Left renal pelvis (tissue), 4 donors: ENCODE data around the gene TSC22D4. TPM values are rescaled to one million over a fixed set of nuclear protein-coding genes. Genes with fewer than 3 reads are reported as not detected.
"Not testable (repeated sequence)": the region's sequence is repeated elsewhere in the genome, so short reads cannot be mapped to it uniquely, and the experiment has no call there.

Source experiments
- DNase-seq, 4 donors: peaks; one replicate each; pipeline ENCODE4 v3.0.0-alpha.2; 2013; ENCODE audit warnings: low read depth in 4 of 4, low spot score in 3 of 4
- polyA plus RNA-seq, 4 donors: library from polyadenylated mRNA; unstranded; fragments of 120-200 nt; gene quantifications; one replicate each; pipeline ENCODE4 v1.2.1, GENCODE V29; 2013; ENCODE audit not compliant: insufficient read length in 4 of 4

TSC22D4 gene
- 10 to 100 TPM; 29.1 to 57.6 (median 33.6) TPM for polyA plus RNA-seq

DNA sequence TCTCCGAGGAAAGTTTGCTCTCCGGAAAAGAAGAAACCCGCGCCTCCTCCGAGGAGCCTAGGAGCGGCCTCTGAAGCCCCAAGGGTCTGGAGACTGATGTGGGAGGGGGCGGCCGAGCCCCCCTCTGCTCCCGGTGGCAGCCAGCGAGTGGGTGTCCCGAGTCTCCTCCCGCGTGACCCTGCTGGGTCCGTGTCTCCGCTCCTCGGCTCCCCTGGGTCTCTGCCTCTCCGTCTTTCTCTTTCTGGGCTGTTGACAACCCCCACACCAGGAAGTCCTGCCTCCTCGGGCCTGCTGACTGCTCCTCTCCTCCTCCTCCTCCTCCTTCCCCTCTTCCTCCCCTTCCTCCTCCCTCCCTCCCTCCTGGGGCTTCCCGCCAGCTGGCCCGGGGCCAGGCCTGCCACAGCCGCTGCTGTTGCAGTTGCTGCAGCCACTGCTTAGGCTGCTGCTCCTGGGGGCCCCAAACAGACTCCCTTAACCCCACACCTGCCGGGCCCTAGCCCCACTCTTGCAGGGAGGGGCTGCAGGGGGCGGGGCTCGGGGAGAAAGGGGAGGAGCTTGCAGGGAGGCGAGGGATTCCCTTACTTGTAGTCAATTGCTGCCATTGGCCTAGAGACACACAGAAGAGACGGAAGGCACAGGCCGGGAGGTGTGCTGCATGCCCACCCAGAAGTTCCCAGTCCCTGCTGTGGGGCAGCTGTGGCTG lies at the start of gene TSC22D4:
Gene TSC22D4 (minus strand): TSS at position 257 of the 703 bp plus-strand sequence. CDS start 1,176 bp downstream, outside the sequence.
- peak; percentile 79 to 89 (median 84) for DNase-seq

- DNase-seq: not testable (repeated sequence)
Observed at GRCh38 chr7:100528108-100528866, 49.3 kb upstream of the TSC22D4 start.

DNA sequence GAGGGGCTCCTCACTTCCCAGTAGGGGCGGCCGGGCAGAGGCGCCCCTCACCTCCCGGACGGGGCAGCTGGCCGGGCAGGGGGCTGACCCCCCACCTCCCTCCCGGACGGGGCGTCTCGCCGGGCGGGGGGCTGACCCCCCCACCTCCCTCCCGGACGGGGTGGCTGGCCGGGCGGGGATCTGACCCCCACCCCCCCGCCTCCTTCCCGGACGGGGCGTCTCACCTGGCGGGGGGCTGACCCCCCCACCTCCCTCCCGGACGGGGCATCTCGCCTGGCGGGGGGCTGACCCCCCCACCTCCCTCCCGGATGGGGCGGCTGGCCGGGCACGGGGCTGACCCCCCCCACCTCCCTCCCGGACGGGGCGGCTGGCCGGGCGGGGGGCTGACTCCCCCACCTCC lies 44.2 kb upstream of the TSC22D4 start:
- not testable (repeated sequence) for DNase-seq

GRCh38 chr7:100521909-100522593 lies 43.0 kb upstream of the TSC22D4 start:
- DNase-seq: not testable (repeated sequence)

- DNase-seq: no peak
Observed at GRCh38 chr7:100521076-100521475, 42.1 kb upstream of the TSC22D4 start.

DNA sequence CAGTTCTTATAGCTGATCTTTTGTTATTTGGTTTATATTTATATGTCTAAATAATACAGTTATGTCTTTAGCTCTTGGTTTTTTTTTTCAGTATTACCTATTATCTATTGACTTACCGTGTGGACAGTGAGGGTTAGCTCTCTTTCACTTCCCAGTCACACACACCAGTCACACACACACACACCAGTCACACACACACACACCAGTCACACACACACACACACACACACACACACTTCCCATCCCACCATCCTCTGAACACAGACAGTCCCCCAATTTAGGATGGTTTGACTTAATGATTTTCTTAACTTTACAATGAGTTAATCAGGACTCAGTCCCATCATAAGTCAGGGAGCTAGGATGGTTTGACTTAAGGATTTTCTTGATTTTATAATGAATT lies 41.1 kb upstream of the TSC22D4 start:
- no peak for DNase-seq

- no peak for DNase-seq
Observed at GRCh38 chr7:100519580-100519979, 40.6 kb upstream of the TSC22D4 start.

- DNase-seq: no peak
Observed at GRCh38 chr7:100517305-100517704, 38.3 kb upstream of the TSC22D4 start.

DNA sequence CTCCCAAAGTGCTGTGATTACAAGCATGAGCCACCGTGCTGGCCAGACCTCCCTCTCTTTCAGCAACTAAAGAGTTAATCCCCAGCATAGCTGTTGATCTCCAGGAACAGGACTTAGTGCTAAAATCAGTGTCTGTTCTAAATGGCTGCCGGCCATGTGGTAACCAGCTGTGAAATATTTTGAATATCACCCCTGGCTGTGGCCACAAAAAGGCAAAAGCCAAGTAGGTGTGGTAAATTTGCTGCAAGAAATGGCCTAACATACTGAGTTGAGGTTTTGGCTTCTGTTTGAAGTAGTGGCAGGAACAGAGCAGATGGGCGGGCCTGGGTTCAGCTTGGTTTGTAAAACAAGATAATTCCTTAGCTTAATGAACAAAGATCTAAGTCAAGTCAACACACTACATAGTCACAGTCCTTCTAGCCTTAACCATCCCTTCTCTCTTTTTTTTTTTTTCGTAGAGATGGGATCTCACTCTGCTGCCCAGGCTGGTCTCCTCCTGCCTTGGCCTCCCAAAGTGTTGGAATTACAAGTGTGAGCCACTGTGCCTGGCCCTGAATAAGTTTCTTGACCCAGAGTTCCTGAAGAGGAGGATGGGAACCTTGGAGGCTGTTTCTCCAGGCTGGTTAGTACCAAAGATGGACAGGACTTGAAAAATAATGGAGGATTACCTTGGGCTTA lies 37.3 kb upstream of the TSC22D4 start:
- DNase-seq: no peak

DNA sequence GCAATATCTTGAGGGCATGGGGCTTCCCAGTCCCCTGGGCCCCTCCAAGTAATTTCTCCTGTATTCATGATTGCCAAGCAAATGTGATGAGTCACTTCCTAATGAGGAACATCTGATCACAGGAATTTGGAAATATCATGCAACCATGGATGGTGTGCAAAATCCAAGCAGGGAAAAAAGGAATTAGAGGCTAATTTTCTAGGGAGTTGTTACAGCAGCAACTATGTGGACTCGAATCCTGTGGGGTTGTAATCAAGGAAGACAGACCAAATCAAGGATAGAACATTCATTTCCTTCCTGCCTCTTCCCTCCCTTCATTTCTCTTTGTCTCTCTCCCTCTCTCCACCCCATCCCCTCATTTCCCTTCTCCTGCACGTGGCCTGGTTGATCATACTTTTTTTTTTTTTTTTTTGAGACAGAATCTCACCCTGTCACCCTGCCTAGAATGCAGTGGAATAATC lies 36.1 kb upstream of the TSC22D4 start:
- DNase-seq: no peak

DNA sequence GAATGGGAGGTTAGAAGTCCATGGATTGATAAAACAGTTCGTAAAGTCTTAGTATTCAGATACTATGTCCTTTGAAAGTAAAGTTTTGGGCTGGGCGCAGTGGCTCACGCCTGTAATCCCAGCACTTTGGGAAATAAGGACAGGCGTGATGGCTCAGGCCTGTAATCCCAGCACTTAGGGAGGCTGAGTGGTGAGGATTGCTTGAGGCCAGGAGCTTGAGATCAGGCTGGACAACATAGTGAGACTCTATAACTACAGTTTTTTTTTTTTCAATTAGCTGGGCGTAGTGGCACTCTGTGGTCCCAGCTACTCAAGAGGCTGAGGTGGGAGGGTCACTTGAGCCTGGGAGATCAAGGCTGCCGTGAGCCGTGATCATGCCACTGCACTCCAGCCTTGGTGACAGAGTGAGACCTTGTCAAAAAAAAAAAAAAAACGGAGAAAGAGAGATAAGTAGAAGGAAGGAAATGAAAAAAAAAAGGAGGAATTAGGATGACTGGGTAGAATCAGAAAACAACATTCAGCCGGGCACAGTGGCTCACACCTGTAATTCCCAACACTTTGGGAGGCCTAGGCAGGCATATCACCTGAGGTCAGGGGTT lies 34.3 kb upstream of the TSC22D4 start:
- DNase-seq: no peak

GRCh38 chr7:100510437-100511239 lies 31.6 kb upstream of the TSC22D4 start:
- no peak for DNase-seq

DNA sequence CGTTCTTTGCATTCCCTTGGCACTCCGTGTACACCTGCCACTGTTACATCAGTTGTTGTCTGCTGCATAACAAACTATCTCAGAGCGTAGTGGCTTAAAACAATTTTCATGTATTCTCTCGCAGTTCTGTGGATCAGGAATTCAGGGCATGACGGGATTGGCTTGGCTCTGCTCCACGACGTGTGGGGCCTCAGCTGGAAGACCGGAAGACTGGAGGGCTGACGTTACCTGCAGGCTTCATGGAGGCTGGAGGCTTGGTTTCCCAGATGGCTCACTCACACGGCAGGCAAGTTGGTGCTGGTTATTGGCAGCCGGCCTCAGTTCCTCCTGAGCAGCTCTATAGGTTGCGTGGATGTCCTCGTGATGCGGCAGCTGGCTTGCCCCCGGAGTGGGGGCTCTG lies 30.2 kb upstream of the TSC22D4 start:
- no peak for DNase-seq

DNA sequence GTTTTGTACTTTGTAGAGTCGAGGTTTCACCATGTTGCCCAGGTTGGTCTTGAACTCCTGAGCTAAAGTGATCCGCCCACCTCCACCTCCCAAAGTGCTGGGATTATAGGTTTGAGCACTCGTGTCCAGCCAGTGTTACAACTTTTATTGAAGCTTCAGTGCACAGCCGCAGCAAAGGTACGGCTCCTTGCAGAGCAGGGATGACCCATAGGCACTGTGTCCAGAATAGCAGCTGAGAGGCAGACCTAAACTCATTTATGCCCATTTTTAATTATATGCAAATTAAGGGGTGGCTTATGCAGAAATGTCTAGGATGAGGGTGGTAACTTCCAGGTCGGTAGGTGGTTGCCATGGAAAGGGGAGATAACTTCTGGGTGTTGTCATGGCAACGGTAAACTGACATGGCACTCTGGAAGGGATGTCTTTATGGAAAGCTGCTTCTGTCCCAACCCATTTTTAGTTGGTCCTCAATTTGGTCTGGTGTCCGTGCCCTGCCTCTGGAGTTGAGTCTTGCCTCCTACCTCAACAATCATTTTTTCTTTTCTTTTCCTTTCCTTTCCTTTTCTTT lies 27.4 kb upstream of the TSC22D4 start:
- DNase-seq: no peak

DNA sequence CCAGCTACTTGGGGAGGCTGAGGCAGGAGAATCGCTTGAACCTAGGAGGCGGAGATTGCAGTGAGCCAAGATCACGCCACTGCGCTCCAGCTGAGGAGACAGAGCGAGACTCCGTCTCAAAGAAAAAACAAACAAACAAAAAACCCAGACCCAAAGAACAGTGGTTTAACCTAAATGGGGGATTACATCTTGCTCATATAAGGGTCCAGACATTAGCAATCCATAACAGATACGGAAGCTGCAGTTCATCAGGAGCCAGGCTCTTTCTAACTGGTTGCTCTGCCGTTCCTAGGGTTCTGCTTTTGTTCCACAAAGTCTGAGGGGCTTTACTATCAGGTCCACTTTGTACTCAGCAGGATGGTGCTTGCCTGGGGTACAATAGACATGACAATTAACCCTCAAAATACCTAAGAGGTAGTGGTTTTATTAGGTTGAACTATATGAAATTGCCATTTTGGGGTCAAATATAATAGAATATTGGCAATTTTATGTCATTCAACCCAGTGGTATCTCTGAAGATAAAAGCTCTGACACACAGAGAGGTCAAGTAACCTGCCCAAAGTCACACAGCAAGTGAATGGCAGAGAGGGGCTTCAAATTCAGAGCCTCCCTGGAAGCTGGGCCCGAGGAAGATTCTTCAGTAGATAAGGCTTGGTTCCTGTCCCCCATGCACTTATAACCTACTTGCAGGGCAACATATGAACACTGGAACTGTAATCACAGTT lies 26.0 kb upstream of the TSC22D4 start:
- DNase-seq: no peak

DNA sequence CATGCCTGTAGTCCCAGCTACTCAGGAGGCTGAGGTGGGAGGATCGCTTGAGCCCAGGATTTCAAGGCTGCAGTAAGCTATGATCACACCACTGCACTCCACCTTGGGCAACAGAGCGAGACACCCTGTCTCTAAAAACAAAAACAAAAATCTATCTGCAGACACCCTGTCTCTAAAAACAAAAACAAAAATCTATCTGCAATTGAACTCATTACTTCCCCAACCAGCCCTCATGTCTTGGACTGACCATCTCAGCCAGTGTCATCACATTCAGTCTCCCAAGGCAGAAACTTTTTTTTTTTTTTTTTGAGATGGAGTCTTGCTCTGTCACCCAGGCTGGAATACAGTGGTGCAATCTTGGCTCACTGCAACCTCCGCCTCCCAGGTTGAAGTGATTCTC lies 25.0 kb upstream of the TSC22D4 start:
- not testable (repeated sequence) for DNase-seq

DNA sequence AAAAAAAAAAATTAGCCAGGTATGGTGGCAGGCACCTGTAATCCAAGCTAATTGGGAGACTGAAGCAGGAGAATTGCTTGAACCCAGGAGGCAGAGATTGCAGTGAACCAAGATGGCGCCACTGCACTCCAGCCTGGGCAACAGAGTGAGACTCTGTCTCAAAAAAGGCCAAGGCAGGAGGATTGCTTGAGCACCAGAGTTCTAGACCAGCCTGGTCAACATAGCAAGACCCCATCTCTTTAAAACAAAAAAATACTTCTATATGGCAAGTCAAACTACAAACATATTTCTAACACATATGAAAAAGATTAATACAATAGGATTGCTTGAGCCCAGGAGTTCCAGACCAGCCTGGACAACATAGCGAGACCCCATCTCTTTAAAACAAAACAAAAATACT lies 21.7 kb upstream of the TSC22D4 start:
- DNase-seq: not testable (repeated sequence)

DNA sequence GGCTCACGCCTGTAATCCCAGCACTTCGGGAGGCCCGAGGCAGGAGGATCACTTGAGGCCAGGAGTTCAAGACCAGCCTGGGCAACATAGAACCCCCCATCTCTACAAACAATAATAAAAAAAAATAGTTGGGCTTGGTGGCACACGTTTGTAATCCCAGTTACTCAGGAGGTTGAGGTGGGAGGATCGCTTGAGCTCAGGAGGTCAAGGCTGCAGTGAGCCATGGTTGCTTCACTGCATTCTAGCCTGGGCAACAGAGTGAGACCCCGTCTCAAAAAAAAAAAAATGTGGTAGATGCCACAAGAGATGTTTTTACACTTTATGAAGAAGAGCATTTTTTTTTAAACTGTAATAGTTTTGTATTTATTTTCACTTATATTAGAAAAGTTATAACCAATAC lies 17.5 kb upstream of the TSC22D4 start:
- no peak for DNase-seq
